HG02852 (cell line): ENCODE data around the gene FKBP9.
"Not testable (repeated sequence)": the region's sequence is repeated elsewhere in the genome, so short reads cannot be mapped to it uniquely, and the experiment has no call there.

Experiments
- ATAC-seq: cut with Tn5 transposase; IDR thresholded peaks from one replicate; pipeline ENCODE4 v1.9.1; 2021; ENCODE audit warnings: mild to moderate bottlenecking, moderate library complexity; ENCODE audit not compliant: unreplicated experiment

Gene FKBP9

DNA sequence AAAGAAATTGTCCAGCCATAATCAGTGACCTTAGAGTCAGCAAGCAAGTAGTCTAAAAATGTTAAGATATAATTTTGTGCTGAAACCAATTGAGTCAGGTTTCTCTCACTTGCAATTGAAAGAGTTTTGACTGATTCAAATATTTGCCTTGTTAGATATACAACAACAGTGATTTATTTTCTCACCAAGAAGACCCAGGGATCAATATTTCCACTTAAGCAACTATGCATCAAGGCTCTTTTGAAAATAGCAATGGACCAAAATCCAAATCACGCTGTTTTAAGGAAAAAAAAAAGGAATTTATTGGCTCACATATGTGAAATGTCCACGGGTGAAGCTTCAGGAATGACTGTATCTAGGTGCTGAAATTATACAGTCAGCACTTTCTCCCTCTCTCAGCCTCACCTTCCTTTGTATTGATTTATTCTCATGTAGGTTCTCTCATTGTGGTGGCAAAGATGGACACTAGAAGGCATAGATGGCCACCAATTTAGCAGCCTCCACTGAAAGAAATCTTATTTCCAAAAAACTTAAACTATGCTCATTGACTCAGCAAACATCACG, 9.7 kb upstream of the FKBP9 start:
- no peak for ATAC-seq

DNA sequence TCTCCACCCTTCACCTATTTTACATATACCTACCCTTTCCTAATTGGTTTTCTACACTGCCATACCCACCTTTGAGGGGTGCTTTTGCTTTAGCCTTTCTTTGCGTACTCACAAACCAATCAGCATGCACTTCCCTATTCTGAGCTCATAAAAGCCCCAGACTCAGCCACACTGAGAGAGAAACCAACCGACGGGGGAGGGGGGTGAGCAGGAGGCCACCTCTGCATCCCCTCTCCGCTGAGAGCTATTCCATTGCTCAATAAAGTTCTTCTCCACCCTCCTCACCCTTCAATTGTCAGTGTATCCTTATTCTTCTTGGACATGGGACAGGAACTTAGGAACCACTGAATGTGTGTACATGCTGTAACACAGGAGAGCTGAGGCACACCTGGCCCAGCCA, 9.0 kb upstream of the FKBP9 start:
- no peak for ATAC-seq

DNA sequence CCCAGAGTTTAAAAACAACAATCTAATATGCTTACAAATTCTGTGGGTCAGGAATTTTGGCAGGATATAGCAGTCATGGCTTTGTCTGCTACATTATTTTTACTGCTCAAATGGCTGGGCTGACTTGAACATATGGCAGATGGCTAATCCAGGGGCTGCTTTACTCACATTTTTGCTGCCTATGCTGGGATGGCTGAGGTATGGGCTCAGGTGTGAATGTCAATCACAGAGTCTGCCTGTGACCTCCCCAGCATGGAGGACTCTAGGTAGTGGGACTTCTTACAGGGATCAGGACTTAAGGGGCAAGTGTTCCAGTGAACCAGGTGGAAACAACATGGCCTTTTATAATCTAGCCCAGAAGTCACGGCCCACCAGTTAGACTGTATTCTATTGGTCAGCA, 4.4 kb upstream of the FKBP9 start:
- no peak for ATAC-seq

DNA sequence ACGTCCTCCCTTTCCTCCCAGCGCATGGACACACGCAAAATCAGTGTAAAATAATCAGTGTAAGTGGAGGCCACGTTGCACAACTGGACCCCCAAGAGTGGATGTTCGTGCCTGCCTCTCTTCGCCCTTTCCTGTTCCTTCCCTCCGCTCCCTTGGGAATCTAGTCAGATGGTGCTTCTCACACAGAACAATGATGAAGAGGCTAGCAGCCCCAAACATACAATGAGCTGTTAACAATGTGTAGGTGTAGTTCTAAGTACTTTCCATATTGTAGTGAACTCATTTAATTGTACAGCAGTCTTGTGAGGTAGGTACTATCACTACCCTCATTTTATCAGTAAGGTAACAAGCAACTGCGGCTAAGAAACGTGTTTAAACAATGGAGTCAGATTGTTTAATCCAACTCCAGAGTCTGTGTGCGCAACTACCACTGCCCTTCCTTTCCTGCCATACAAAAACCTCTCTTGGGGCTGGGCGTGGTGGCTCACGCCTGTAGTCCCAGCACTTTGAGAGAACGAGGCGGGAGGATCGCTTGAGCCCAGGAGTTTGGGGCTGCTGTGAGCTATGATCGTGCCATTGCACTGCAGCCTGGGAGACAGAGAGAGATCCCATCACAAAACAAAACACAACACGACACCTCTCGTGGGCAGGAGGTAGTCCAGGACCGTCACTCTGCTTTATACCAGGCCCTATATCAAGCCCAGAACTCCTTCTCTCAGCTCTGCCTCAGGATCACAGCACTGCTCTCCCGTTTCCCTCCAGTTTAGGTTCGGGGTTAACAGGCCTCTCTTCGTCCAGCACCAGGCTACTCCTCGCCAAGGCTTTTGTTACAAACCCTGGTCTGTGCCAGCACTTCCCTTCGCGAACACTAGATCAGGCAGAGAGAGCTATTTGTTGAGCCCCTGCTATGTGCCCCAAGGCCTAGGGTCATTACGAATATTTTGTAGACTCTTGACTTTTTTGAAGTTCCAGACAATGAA, 1.1 kb downstream of the FKBP9 start:
- ATAC-seq = no peak

DNA sequence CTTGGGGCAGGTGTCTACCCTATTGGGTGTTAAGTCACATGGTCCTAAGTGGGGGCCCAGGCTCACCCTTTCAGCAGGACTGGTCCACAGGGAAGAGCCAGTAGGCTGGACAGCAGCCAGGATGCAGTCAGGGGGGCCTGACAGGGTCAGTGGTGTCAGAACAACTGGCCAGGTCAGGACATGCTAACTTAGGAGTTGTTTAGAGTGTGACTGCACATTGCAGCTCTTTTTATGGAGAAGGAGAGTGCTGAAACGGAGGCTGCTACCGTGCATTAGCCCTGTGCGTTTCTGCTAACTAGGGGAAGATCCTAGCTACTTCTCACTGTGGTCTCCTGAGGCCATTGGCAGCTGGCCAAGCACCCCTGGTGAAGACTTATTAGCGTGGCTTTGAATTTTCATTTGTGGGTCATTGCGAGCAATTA, 6.7 kb downstream of the FKBP9 start:
- not testable (repeated sequence) for ATAC-seq

DNA sequence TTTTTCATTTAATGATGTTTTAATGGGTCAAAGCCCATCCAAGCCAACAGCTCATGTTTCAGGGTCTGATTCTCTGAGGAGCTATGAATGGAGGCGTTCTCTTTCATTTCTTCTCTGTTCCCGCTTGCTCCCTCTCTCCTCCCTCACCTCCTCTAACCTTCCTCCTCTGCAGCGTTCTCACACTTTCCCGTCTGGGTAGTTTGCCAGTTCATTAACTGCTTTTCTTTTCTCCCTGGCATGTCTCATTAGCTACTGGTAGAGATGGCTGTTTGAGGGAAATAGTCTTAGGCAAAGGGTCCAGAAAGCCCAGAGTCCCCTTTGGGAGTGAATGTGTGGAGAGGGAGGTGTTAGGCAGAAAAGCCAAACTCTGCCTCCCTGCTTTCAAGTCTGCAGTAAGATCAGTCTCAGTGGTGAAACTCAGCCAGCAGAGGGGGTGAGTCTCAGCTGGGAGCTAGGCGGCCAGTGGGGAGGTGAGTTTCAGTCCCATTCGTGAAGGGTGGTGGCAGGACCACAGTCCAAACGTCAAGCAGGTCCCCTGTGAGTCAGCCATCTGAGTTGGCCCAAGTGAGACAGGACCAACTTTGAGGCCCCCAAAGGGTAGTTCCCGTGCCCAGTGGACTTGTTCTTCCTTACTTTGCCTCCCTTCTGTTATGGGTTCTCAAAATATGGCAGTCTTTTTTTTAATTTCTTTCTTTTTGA, 7.4 kb downstream of the FKBP9 start:
- ATAC-seq = peak; percentile 95

DNA sequence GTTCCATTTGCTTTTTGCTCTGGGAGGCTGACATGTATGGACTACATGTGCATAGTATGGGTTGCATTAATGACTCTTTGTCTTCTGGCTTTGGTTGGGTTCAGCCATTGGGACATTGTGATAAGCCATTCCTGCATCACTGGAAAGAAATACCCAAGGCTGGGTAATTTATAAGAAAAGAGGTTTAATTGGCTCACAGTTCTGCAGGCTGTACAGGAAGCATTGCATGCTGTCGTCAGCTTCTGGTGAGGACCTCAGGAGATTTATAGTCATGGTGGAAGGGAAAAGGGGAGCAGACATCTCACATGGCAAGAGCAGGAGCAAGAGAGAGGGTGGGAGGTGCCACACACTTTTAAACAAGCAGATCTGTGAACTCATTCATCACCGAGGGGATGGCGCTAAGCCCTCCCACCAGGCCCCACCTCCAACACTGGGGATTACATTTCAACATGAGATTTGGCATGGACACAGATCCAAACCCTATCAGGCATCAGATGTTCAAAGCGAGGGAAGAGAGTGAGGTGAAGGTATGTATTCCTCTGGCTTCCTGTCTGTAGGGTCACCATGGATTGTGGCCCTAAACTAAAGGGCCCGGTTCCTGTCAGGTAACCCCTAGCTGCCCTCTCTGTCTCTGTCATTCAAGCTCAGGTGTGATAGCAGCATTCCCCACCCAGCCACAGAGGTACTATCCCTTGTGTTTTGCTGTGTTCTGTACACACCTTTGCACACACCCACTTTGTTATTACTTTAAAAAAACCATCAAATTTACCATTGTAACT, 9.4 kb downstream of the FKBP9 start:
- ATAC-seq = not testable (repeated sequence)

DNA sequence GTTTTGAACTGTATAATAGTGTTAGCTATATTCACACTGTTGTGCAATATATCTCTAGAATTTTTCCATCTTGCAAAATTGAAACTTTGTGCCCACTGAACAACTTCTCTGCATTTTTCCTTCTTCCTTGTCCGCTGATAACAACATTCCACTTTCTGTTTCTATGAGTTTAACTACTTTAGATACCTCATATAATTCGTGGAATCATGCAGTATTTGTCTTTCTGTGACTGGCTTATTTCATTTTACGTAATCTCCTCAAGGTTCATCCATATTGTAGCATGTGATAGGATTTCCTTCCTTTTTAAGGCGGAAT, 10.0 kb downstream of the FKBP9 start:
- ATAC-seq = not testable (repeated sequence)

DNA sequence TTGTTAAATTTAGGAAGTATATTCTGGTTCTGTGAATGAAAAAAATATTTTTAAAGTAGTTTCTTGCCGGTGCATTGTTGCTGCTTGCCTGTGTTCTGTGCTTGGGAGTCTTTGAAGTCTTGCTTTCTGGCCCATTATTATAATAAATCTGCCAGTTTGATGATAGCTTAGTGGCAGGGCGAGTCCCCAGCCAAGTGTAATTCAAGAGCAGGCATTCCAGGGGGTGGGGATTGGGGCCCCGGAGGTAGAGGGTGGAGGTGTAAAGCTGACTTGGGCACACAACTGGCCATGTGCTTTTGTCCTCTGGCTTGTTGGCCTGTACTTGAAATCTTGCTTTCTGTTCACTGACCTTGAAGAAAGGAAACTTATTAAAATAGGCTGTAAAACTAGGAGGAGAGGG, 14.7 kb downstream of the FKBP9 start:
- not testable (repeated sequence) for ATAC-seq

DNA sequence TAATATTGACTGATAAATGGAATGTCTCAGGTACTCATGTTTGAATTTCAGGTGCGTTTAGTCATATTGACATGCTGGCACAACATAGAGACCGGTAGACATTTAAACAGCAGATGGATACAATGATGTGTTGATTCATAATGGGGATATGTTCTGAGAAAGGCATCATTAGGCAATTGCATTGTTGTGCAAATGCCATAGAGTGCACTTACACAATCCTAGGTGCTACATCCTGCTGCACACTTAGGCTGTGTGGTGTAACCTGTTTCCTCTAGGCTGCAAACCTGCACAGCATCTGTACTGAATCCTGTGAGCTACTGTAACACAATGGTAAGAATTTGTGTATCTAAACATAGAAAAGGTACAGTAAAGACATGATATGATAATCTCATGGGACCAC, 19.9 kb downstream of the FKBP9 start:
- ATAC-seq = not testable (repeated sequence)

DNA sequence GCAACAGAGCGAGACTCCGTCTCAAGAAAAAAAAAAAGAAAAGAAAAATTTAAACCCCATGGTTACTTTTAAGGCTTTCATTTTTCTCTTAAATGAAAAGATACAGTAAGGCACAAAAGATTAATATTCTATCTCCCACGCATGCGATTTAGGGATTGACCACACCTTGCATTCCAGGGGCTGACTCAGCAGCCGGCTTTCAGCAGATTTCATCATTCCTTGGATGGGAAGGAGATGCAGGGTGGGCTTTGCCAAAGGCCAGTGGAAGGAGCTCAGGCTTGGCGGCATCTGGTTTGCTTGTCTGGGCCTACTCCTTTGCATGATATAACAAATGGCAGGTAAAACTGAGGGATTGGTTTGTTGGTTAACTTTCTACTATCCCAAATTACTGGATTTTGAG, 22.0 kb downstream of the FKBP9 start:
- not testable (repeated sequence) for ATAC-seq

DNA sequence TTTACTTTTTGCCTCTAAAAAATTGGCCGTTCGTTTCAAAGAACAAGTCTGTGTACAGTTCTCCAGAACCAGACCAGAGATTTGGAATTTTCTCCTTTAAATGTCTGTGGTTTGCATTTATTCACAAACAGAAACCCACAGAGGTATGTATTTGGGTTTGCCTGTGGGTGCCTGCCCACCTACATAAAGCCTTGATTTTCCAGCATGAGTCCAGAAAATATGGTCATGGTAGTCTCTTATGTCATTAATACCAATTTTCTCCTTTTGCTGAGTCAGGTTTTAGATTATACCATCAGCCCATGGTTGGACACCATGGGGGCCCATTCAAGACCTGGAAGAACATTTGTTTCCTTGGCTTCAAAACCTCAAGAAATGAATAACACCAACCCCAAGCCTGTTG, 22.7 kb downstream of the FKBP9 start:
- not testable (repeated sequence) for ATAC-seq

DNA sequence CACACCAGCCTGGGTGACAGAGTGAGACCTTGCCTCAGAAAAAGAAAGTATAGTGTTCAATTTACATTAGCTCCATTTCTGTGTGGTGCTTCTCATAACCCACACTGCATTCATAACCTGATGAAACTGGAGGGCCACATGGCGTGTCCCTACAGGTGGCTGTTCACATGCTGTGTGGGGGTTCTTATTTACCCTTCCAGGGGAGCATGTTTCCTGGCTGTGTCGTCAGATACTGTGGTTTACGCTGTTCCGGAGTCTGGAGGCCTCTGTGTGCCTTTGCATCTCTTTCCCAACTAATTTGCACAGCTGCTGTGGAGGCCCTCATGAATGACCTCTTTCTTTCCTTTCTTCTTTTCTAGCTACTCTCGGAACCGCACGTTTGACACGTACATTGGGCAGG, 30.9 kb downstream of the FKBP9 start:
- ATAC-seq = peak; percentile 78

DNA sequence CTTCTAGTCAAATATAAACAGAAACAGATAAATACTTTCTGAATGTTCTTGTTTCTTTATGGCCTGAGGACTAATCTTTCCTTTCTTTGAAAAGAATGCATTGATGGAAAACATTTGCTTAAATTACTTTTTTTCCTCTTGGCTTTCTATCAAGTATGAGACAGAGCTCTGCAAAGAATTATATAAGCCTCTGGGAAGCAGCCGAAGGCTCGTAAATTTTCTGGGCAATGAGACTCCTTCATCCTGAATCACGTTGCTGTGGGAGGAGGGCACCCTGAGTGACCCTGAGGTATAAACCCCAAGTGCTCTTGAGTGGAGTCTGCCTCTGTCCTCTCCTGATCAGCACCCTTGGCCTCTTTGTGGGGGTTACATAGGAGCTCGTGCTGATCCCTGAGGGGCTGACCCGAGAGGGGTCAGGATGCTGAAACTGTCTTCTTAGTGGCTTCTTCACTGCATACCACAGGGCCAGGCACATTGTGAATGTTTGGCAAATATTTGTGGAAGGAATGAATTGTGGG, 33.9 kb downstream of the FKBP9 start:
- ATAC-seq = not testable (repeated sequence)

DNA sequence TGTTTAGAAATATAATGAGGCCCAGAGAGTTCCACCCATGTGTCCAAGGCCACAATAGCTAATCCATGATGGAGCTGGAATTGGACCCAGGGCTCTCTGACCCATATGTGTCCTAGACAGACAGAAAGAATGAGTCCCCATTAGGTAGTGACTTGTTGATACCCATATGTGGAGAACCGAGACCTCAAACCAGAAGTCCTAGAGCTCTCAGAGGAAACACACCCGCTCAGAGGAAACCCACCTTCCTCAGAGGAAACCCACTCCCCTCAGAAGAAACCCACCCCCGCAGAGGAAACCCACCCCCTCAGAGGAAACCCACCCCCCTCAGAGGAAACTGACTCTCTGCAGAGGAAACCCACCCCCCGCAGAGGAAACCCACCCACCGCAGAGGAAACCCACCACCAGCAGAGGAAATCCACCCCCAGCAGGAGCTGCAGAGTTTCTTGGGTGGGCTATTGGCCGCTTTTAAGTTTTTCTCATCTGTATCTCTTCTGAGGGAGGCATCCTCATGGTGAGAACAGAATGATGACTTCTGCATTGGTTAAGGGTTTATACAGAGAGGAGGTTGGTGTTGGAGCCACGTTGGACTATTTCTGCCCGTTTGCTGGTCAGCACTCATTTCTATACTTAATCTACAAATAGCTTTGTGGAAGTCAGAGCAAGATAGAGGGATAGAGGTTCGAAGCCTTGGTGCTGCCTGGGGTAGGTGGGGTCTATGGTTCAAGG, 34.9 kb downstream of the FKBP9 start:
- not testable (repeated sequence) for ATAC-seq

DNA sequence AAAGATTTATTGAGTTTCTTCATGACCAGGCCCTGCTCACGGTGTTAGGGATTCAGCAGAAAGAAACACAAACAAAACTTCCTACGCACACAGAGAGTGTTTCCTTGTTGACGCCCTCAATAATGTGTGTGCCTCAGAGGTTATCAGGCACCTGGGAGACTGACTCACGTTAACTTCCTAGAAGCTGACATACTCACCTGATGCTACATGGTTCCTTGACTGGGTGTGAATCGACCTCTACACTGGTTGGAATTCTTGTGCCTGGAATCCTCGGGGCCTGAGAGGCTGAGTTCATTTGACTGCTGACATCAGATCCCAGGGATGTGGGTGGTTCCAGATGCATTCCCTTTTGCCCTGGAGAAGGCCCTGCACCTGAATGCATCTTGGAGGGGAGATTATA, 35.5 kb downstream of the FKBP9 start:
- not testable (repeated sequence) for ATAC-seq

DNA sequence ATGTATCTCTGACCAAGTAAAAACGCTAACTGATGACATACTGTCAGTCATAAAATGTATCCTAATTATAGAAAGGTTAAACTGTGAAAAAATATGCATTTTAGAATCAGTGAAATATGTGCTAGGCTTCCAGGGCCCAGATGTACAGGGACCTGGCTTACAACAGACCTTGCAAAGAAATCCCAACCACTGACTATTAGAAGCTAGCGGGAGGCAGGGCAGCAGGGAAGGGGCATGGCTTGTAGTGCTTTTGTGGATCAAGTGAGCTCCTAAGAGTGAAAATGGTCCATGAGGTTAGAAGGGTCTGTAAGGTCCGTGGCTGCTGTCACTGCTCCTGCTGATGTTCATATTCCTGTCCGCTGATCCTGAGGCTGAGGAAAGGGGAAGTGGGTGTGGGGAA, 40.7 kb downstream of the FKBP9 start:
- peak; percentile 26 for ATAC-seq

DNA sequence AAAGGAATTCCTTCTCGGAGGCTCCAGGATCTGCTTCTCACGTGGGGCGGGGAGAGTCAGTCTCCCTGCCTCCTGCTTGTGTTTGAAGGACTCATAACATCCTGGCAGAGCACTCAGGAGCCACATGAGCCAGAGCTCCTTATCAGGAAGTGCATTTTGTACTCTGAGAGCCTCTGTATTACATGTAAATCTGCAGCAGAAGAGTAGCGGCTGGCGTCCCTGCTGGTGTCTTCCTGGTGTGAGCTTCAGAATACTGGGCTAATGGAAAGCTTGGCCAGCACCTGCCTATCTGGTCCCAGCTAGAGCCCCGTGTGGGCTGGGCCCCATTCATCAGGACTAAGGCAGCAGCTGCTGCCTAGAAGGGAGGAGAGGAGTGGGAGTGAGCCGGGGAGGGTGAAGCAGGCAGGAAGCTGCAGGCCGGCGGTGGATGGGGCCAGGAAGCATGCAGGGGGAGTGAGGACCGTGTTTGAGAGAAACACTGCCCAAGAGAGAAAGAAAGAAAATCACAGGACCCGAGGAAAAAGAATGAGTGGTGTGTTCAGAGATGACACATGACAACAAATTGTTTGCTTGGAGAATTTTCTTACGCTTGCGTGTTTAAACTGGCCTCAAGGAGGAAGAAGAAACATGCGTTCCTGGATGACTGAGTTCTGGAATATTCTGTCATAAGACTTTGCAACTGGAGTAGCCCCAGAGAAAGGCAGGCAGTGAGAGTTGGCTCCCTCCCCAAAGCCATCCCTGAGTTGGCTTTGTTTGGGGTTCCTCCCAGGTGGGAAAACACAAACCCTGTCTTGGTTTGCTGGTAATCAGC, 41.3 kb downstream of the FKBP9 start:
- peak; percentile 60 for ATAC-seq

DNA sequence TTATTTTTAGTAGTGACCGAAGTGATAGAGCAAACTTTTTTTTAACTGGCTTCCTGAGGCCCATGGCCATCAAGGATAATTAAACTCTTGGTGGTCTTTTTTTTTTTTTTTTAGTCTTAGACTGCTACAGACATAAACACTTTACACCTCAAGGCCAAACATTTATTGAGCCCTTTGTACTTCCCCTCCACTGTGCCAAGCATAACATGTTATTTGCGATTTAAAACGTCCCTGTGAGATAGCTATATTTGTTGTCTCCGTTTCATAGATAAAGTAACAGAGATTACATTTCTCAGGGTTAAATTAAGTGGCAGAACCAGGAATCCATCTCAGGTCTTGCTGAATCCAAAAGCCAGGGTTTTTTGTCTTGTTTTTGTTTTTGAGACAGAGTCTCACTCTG, 42.1 kb downstream of the FKBP9 start:
- not testable (repeated sequence) for ATAC-seq
